Ovary (tissue), 3 donors: ENCODE measurements around the gene EMP3.

Experiments used
- EP300 ChIP-seq: sonication (generic); formaldehyde crosslinking; IDR thresholded peaks from one replicate; pipeline ENCODE4 v1.6.1; 2017; ENCODE audit warnings: antibody characterized with exemption
- POLR2A ChIP-seq: fragments of 450-650 bp; IDR thresholded peaks from one replicate; pipeline ENCODE4 v1.6.1; 2017; ENCODE audit warnings: antibody characterized with exemption, mild to moderate bottlenecking, moderate library complexity
- TF ChIP-seq, protein P1 (sequence below), 3 donors: fragments of 450-650 bp in 2 of 3; fragments of 200-600 bp in 1 of 3; IDR thresholded peaks; one replicate each; pipeline versions ENCODE4 v1.5.1 to v1.8.0; 2016 to 2022; ENCODE audit warnings: antibody characterized with exemption in 3 of 3, mild to moderate bottlenecking in 1 of 3
- donor health status: DM: no; HTN: no; CAD: no.

GRCh38 chr19:48363500-48363809, 38.1 kb downstream of the EMP3 start:
- TF ChIP-seq, protein P1, sequence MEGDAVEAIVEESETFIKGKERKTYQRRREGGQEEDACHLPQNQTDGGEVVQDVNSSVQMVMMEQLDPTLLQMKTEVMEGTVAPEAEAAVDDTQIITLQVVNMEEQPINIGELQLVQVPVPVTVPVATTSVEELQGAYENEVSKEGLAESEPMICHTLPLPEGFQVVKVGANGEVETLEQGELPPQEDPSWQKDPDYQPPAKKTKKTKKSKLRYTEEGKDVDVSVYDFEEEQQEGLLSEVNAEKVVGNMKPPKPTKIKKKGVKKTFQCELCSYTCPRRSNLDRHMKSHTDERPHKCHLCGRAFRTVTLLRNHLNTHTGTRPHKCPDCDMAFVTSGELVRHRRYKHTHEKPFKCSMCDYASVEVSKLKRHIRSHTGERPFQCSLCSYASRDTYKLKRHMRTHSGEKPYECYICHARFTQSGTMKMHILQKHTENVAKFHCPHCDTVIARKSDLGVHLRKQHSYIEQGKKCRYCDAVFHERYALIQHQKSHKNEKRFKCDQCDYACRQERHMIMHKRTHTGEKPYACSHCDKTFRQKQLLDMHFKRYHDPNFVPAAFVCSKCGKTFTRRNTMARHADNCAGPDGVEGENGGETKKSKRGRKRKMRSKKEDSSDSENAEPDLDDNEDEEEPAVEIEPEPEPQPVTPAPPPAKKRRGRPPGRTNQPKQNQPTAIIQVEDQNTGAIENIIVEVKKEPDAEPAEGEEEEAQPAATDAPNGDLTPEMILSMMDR (IDR thresholded peaks at IDR 0.05): no peak
- no peak for TF ChIP-seq POLR2A
- no peak for TF ChIP-seq EP300
